NCI-H510A treated with DMSO at 0.1 percent for 48 hours (cell line): Measurements from ENCODE around the gene IKZF3.

Source experiments
- DNase-seq: peaks from one replicate; lab custom pipeline; 2025; lab: John Stamatoyannopoulos, UW

Gene IKZF3

GRCh38 chr17:39814497-39814896 is 49.6 kb downstream of the IKZF3 start:
- no peak for DNase-seq

GRCh38 chr17:39813631-39814030 is 50.5 kb downstream of the IKZF3 start:
- DNase-seq, result no peak

- no peak for DNase-seq
Observed at GRCh38 chr17:39812466-39812865, 51.6 kb downstream of the IKZF3 start.

GRCh38 chr17:39810939-39811728 is 53.0 kb downstream of the IKZF3 start:
- no peak for DNase-seq

GRCh38 chr17:39809221-39809620 is 54.9 kb downstream of the IKZF3 start:
- DNase-seq, result no peak

GRCh38 chr17:39808409-39808997 is 55.6 kb downstream of the IKZF3 start:
- no peak for DNase-seq

GRCh38 chr17:39804839-39805238 is 59.3 kb downstream of the IKZF3 start:
- DNase-seq, result no peak

GRCh38 chr17:39801055-39801454 is 63.1 kb downstream of the IKZF3 start:
- no peak for DNase-seq

GRCh38 chr17:39800540-39800939 is 63.6 kb downstream of the IKZF3 start:
- DNase-seq, result no peak

GRCh38 chr17:39799395-39799794 is 64.7 kb downstream of the IKZF3 start:
- no peak for DNase-seq

GRCh38 chr17:39794249-39794970 is 69.7 kb downstream of the IKZF3 start:
- DNase-seq, result peak; percentile 70

- DNase-seq, result no peak
Observed at GRCh38 chr17:39793301-39793872, 70.7 kb downstream of the IKZF3 start.

GRCh38 chr17:39792526-39793221 is 71.4 kb downstream of the IKZF3 start:
- no peak for DNase-seq

GRCh38 chr17:39791111-39791992 is 72.8 kb downstream of the IKZF3 start:
- no peak for DNase-seq

- no peak for DNase-seq
Observed at GRCh38 chr17:39787743-39788484, 76.2 kb downstream of the IKZF3 start.

- no peak for DNase-seq
Observed at GRCh38 chr17:39787041-39787440, 77.1 kb downstream of the IKZF3 start.

GRCh38 chr17:39782980-39783379 is 81.1 kb downstream of the IKZF3 start:
- peak; percentile 58 for DNase-seq

GRCh38 chr17:39782481-39782880 is 81.6 kb downstream of the IKZF3 start:
- peak; percentile 83 for DNase-seq

GRCh38 chr17:39781861-39782213 is 82.3 kb downstream of the IKZF3 start:
- no peak for DNase-seq
